Central memory CD4-positive, alpha-beta T cell (primary cell): ENCODE measurements around the gene ZNF506.
"Not testable (repeated sequence)": the region's sequence is repeated elsewhere in the genome, so short reads cannot be mapped to it uniquely, and the experiment has no call there.

Source experiments
- DNase-seq: peaks from one replicate; pipeline ENCODE4 v3.0.0; 2022

ZNF506 gene

DNA sequence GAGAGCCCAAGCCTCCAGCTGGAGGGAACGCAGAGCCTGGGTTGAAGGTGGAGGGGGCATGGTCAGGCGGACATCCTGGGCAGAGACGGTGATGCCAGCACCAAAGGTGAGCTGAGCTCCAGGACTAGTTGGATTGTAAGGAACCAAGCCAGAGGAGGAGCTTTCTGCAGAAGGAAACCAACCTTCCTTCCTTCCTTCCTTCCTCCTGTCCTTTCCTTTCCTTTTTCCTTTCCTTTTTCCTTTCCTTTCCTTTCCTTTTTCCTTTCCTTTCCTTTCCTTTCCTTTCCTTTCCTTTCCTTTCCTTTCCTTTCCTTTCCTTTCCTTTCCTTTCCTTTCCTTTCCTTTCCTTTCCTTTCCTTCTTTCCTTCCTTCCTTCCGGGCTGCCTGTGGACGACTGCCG lies 77.6 kb downstream of the ZNF506 start:
- not testable (repeated sequence) for DNase-seq

DNA sequence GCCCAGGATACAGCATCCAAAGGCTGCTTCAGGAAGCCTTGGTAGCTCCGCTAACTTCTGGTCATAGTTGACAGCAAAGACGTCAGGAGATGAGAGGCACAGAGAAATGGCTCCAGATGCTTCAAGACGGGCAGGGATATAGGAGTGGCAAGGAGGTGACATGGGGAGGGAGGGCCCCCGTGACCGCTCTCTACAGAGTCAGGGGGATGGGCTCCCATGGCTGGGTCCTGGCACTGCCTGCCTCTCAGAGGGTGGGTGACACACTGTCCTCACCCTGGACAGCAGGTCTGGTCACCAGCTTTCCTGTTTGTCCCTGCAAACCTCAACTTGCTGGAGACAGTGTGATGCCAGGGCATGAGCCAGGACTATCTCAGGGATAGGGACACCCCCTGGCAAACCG lies 78.4 kb downstream of the ZNF506 start:
- no peak for DNase-seq

DNA sequence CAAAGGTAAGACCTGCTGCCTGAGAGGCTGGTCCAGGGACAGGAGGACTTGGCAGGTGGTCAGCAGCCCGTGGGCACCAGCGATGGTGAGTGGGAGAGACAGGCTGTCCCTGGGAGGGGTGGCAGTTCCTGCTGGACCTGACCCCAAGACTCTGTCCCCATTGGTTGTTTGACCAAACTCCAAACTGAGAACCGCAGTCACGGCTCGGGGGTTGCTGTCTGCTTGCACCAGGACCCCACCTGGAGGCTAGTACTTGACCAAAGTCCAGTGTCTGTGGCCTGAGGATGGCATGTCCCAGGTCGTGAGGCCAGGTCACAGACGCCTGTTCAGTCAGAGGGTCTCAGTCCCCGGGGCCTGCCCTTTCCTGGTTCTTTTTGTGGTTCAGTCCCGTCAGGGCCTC lies 78.8 kb downstream of the ZNF506 start:
- no peak for DNase-seq
